ENCODE data around the gene ADGRB2.

DNA sequence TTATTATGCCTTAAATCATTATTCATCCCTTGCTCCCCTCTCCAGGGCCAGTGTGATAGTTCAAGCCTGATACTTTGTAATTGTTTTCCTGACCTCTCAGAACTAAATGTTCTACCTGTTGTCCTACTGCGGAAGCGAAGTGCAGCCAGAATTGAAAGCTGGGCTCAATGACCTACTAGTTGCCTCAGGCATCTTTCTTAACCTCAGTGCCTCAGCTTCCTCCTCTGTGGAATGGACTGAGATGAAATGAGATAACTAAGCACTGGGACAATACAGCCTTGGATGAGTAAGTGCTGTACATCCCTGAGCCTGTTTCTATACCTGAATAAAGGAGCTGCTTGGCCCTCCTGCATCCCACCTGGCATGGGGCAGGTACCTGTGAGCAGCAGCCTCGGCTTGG, 86.7 kb downstream of the ADGRB2 start:
- TF ChIP-seq, protein P1, sequence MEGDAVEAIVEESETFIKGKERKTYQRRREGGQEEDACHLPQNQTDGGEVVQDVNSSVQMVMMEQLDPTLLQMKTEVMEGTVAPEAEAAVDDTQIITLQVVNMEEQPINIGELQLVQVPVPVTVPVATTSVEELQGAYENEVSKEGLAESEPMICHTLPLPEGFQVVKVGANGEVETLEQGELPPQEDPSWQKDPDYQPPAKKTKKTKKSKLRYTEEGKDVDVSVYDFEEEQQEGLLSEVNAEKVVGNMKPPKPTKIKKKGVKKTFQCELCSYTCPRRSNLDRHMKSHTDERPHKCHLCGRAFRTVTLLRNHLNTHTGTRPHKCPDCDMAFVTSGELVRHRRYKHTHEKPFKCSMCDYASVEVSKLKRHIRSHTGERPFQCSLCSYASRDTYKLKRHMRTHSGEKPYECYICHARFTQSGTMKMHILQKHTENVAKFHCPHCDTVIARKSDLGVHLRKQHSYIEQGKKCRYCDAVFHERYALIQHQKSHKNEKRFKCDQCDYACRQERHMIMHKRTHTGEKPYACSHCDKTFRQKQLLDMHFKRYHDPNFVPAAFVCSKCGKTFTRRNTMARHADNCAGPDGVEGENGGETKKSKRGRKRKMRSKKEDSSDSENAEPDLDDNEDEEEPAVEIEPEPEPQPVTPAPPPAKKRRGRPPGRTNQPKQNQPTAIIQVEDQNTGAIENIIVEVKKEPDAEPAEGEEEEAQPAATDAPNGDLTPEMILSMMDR (conservative IDR thresholded peaks at IDR 0.05; ENCODE audit: low read length), result no peak
- no peak for TF ChIP-seq EZH2phosphoT487 (IDR thresholded peaks at IDR 0.05; ENCODE audit: borderline replicate concordance, low read depth, low read length)

All from OCI-LY7 (cell line).